Adrenal gland (tissue), 12 donors: ENCODE results near the gene ARHGAP40. TPM values are rescaled to one million over a fixed set of nuclear protein-coding genes. Genes with fewer than 3 reads are reported as not detected.

Experiments
- DNase-seq, 7 donors: peaks; one replicate each; pipeline ENCODE4 v3.0.0-alpha.2; 2019 to 2020
- H3K27ac ChIP-seq, 5 donors: fragments of 200-600 bp; sonication (generic) in 4 of 5; 1 replicate in 3 of 5; 2 replicates in 2 of 5; pipeline versions ENCODE4 v1.5.1 to v1.8.0; 2016 to 2020; ENCODE audit warnings: mild to moderate bottlenecking in 1 of 5
- H3K27me3 ChIP-seq: fragments of 200-600 bp; 2 replicates; pipeline ENCODE4 v1.8.0; 2021
- H3K36me3 ChIP-seq, 2 donors: fragments of 200-600 bp; replicated peaks in 1 of 2; 1 replicate in 1 of 2; 2 replicates in 1 of 2; pipeline versions ENCODE4 v1.5.1 to v1.8.0; 2018 to 2022
- H3K4me1 ChIP-seq, 2 donors: fragments of 200-600 bp; replicated peaks in 1 of 2; 1 replicate in 1 of 2; 2 replicates in 1 of 2; pipeline versions ENCODE4 v1.5.1 to v1.8.0; 2018 to 2021
- H3K4me3 ChIP-seq, 4 donors: fragments of 200-600 bp; sonication (generic) in 3 of 4; one replicate each; pipeline ENCODE4 v1.5.1; 2016 to 2018
- H3K9me3 ChIP-seq, 3 donors: fragments of 200-600 bp; sonication (generic) in 1 of 3; replicated peaks in 1 of 3; 1 replicate in 2 of 3; 2 replicates in 1 of 3; pipeline versions ENCODE4 v1.5.1 to v1.8.0; 2016 to 2021
- POLR2A ChIP-seq, 2 donors: fragments of 450-650 bp; IDR thresholded peaks; one replicate each; pipeline ENCODE4 v1.6.1; 2017; ENCODE audit warnings: antibody characterized with exemption in 2 of 2, mild to moderate bottlenecking in 2 of 2, moderate library complexity in 1 of 2
- WGBS, 4 donors: extraction: QIAGEN DNeasy Blood & Tissue Kit in 2 of 4; methylation state at CpG; one replicate each; pipeline versions ENCODE4 v1.1.5 to v1.1.7; 2013 to 2017; 5-methylcytosine and 5-hydroxymethylcytosine counted together
- intact Hi-C, 2 donors: fragments of 100-400 bp; cut with DNase I; formaldehyde crosslinking; loops; one replicate each; pipeline versions ENCODE4 v1.14.1 to v1.15.0; 2022 to 2023
- polyA plus RNA-seq, 3 donors: library from polyadenylated mRNA; stranded (reverse); fragments of 200-250 nt in 2 of 3; fragments of 350-450 nt in 1 of 3; fragmentation: Illumina TruSeq in 1 of 3; extraction: RNeasy Lipid Tissue Mini Kit (QIAGEN cat#74804) in 1 of 3; gene quantifications; one replicate each; pipeline ENCODE4 v1.2.3, GENCODE V29; 2013 to 2014
- total RNA-seq, 9 donors: library from RNA; depleted of rRNA in 4 of 9; stranded (reverse); fragments of >200 nt in 4 of 9; fragments of 120-200 nt in 1 of 9; fragmentation: NEBNext Ultra II Directional in 1 of 9; extraction: Animal tissue kit (Norgen Biotek cat#: 25700) in 1 of 9; gene quantifications; one replicate each; pipeline versions ENCODE4 v1.1.0 to v1.2.4, GENCODE V29; 2013 to 2023
- TF ChIP-seq, protein P1 (sequence below), 6 experiments: fragments of 450-650 bp in 4 of 6; fragments of 200-600 bp in 2 of 6; sonication (generic) in 1 of 6; IDR thresholded peaks; 1 replicate in 5 of 6; 2 replicates in 1 of 6; pipeline versions ENCODE4 v1.5.1 to v1.8.0; 2016 to 2021; ENCODE audit warnings: antibody characterized with exemption in 6 of 6, mild to moderate bottlenecking in 2 of 6, moderate library complexity in 1 of 6
- donor health status: healthy with polysubstance abuse.
- donor health status: Bipolar disorder and iron deficiency.
- donor health status: DM: yes; HTN: yes; CAD: no.
- donor health status: DM: no; HTN: no; CAD: no.
- donor health status: DM: no; HTN: no; CAD: no.
- donor health status: DM: yes; HTN: yes; CAD: no.

The ARHGAP40 gene
- total and polyA plus RNA-seq, 12 donors = 0.08 TPM; not detected in 11

DNA sequence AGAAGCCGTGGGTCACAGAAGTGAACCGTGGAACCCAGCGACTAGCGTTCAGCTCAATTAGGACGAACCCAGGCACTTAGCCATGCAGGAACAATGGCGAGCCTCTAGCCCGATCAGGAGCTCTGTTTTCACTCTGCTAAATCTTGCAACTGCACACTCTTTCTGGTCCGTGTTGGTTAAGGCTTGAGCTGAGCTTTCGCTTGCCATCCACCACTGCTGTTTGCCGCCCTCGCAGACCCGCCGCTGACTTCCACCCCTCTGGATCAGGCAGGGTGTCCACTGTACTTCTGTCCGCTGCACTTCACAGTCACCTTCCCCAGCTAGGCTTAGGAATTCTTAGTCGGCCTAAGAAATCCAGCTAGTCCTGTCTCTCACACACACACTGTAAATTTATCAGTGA, 96.9 kb downstream of the ARHGAP40 start:
- no peaks in the 10 kb centered on the region for H3K36me3 ChIP-seq
- no peak for DNase-seq
- no peaks in the 10 kb centered on the region for H3K9me3 ChIP-seq
- no peak overlapping the region for H3K4me3 ChIP-seq
- no peaks in the 10 kb centered on the region for H3K27me3 ChIP-seq
- TF ChIP-seq POLR2A (IDR thresholded peaks at IDR 0.05) = no peak
- TF ChIP-seq, protein P1, sequence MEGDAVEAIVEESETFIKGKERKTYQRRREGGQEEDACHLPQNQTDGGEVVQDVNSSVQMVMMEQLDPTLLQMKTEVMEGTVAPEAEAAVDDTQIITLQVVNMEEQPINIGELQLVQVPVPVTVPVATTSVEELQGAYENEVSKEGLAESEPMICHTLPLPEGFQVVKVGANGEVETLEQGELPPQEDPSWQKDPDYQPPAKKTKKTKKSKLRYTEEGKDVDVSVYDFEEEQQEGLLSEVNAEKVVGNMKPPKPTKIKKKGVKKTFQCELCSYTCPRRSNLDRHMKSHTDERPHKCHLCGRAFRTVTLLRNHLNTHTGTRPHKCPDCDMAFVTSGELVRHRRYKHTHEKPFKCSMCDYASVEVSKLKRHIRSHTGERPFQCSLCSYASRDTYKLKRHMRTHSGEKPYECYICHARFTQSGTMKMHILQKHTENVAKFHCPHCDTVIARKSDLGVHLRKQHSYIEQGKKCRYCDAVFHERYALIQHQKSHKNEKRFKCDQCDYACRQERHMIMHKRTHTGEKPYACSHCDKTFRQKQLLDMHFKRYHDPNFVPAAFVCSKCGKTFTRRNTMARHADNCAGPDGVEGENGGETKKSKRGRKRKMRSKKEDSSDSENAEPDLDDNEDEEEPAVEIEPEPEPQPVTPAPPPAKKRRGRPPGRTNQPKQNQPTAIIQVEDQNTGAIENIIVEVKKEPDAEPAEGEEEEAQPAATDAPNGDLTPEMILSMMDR (IDR thresholded peaks at IDR 0.05) = no peak
- no peaks in the 10 kb centered on the region for H3K4me1 ChIP-seq
- intact Hi-C loops = no loop called here
- 73 to 80% (median 74%) methylated on average over 15 of the region's 15 CpGs for whole genome bisulfite sequencing, 4 donors
- no peak overlapping the region for H3K27ac ChIP-seq

DNA sequence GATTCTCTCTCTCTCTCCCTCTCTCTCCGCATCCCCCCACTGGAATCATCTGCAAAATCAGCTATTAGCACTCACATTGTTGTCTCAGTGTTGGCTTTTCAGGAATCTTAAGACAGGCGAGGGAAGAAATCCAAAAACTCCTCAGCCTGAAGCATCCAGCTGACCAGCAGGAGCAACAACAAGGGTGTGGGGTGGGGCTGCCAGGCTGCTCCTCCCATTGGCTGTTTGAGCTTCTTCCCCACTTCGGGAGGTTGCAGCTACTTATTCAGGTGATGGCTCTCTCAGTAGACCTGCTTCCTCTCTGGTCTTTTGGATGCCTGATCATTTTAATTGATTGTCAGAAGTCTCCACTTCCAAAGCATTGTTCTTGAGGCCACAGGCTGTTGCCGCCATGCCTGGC, 98.5 kb downstream of the ARHGAP40 start:
- Histone ChIP-seq H3K4me3 (no peak overlapping the region), H3K27ac (no peak overlapping the region), H3K36me3 (no peaks in the 10 kb centered on the region), H3K27me3 (no peaks in the 10 kb centered on the region), H3K4me1 (no peaks in the 10 kb centered on the region), H3K9me3 (no peaks in the 10 kb centered on the region)
- TF ChIP-seq POLR2A (IDR thresholded peaks at IDR 0.05) = no peak
- TF ChIP-seq, protein P1 (IDR thresholded peaks at IDR 0.05) = no peak
- DNase-seq = no peak
- WGBS, 4 donors = 30 to 56% (median 47%) methylated on average over 4 of the region's 4 CpGs
- intact Hi-C loops = no loop called here

Other genes with a start within 250 kb of the ARHGAP40 start
- gene SNHG17, start 166.5 kb upstream of the ARHGAP40 start, total RNA-seq = 10 to 100 TPM in 7 of 9 donors, 1 to 10 TPM in 2; 6.4 to 67.8 (median 17.2) TPM
- gene SNHG17, start 166.5 kb upstream of the ARHGAP40 start, polyA plus RNA-seq = 10 to 100 TPM; 38.5 to 68.0 (median 57.8) TPM
- 10 to 100 TPM; 23.9 to 44.7 (median 33.4) TPM for gene RALGAPB, start 129.0 kb upstream of the ARHGAP40 start, total RNA-seq
- 10 to 100 TPM; 11.7 to 34.7 (median 15.6) TPM for gene RALGAPB, start 129.0 kb upstream of the ARHGAP40 start, polyA plus RNA-seq
- gene ADIG, start 20.6 kb upstream of the ARHGAP40 start, total RNA-seq = not detected
- gene ADIG, start 20.6 kb upstream of the ARHGAP40 start, polyA plus RNA-seq = not detected
- gene SLC32A1, start 122.7 kb downstream of the ARHGAP40 start, total RNA-seq = not detected
- gene SLC32A1, start 122.7 kb downstream of the ARHGAP40 start, polyA plus RNA-seq = under 1 TPM in 1 of 3 donors, not detected in 2; 0.24 TPM
- 1 to 10 TPM; 5.5 to 8.9 (median 6.7) TPM for gene ACTR5, start 146.7 kb downstream of the ARHGAP40 start, total RNA-seq
- gene ACTR5, start 146.7 kb downstream of the ARHGAP40 start, polyA plus RNA-seq = 10 to 100 TPM in 1 of 3 donors, 1 to 10 TPM in 2; 5.6 to 10.5 (median 8.4) TPM
- gene PPP1R16B, start 203.9 kb downstream of the ARHGAP40 start, total RNA-seq = 10 to 100 TPM in 6 of 9 donors, 1 to 10 TPM in 3; 6.4 to 18.3 (median 11.2) TPM
- gene PPP1R16B, start 203.9 kb downstream of the ARHGAP40 start, polyA plus RNA-seq = 1 to 10 TPM; 1.8 to 6.4 (median 4.2) TPM